Measurements from ENCODE around the gene GOLGA8A.

- no peak for TF ChIP-seq EZH2phosphoT487 (IDR thresholded peaks at IDR 0.05; ENCODE audit: low read length)
- TF ChIP-seq CTCF (IDR thresholded peaks at IDR 0.05; ENCODE audit: low read length) = no peak
- no peak for TF ChIP-seq EZH2 (optimal IDR thresholded peaks at IDR 0.05; ENCODE audit: low read depth, low read length)
These were observed 33.3 kb upstream of the GOLGA8A start for GRCh38 chr15:34470892-34471291.
